OCI-LY7 (cell line): ENCODE data around the gene GPHN. TPM values are rescaled to one million over a fixed set of nuclear protein-coding genes. Genes with fewer than 3 reads are reported as not detected.
A peak's percentile ranks its signal among the peaks of the same experiment; 100 is the strongest.

Source experiments
- BruUV-seq: library from RNA; stranded (reverse); fragments of 400-500 nt; replicated peaks from 2 replicates; lab custom pipeline; 2021; lab: Mats Ljungman, UMichigan
- CTCF ChIA-PET: fragments of 300-600 bp; sonication (Branson Sonifier 250); formaldehyde crosslinking; loops from one replicate; lab custom pipeline; 2022; ENCODE audit warnings: antibody characterized with exemption; ENCODE audit not compliant: unreplicated experiment; lab: Charles Lee
- POLR2A ChIA-PET: fragments of 300-600 bp; sonication (Branson Sonifier 250); formaldehyde crosslinking; loops from one replicate; lab custom pipeline; 2022; ENCODE audit warnings: antibody characterized with exemption; lab: Charles Lee
- DNase-seq: peaks from one replicate; pipeline ENCODE4 v3.0.0-alpha.2; 2015; ENCODE audit warnings: low spot score
- H2AFZ ChIP-seq: fragments of 200-600 bp; sonication (generic), shearing (Covaris generic); 2 replicates; pipeline ENCODE4 v1.6.1; 2014; ENCODE audit warnings: mild to moderate bottlenecking, antibody characterized with exemption, low read length, moderate library complexity
- H3K27ac ChIP-seq: fragments of 200-600 bp; sonication (generic); 2 replicates; pipeline ENCODE4 v1.5.1; 2014; ENCODE audit warnings: mixed run types, low read depth, mild to moderate bottlenecking, moderate library complexity, low read length, inconsistent platforms; ENCODE audit not compliant: poor library complexity, severe bottlenecking
- H3K36me3 ChIP-seq: fragments of 200-600 bp; sonication (generic); 2 replicates; pipeline ENCODE4 v1.6.1; 2014; ENCODE audit warnings: mild to moderate bottlenecking, antibody characterized with exemption, low read length, moderate library complexity, mixed read lengths; ENCODE audit not compliant: insufficient read depth
- H3K4me1 ChIP-seq: fragments of 200-600 bp; sonication (generic); 2 replicates; pipeline ENCODE4 v1.5.1; 2014; ENCODE audit warnings: mild to moderate bottlenecking, low read length; ENCODE audit not compliant: insufficient read depth, poor library complexity, severe bottlenecking
- H3K4me2 ChIP-seq: fragments of 200-600 bp; sonication (generic); 2 replicates; pipeline ENCODE4 v1.6.1; 2014; ENCODE audit warnings: mild to moderate bottlenecking, low read length
- H3K4me3 ChIP-seq: fragments of 200-600 bp; sonication (generic); 2 replicates; pipeline ENCODE4 v1.5.1; 2014; ENCODE audit warnings: mild to moderate bottlenecking, low read depth, low read length; ENCODE audit not compliant: poor library complexity, severe bottlenecking
- H3K79me2 ChIP-seq: fragments of 200-600 bp; sonication (generic); 2 replicates; pipeline ENCODE4 v1.6.1; 2016; ENCODE audit warnings: low read depth, mild to moderate bottlenecking, low read length, moderate library complexity, mixed read lengths; ENCODE audit not compliant: insufficient read depth
- H3K9me2 ChIP-seq: fragments of 200-600 bp; sonication (generic); 2 replicates; pipeline ENCODE4 v1.6.1; 2016; ENCODE audit warnings: mild to moderate bottlenecking, low read length, mixed read lengths; ENCODE audit not compliant: insufficient read depth
- H3K9me3 ChIP-seq: fragments of 200-600 bp; sonication (generic); 2 replicates; pipeline ENCODE4 v1.6.1; 2014; ENCODE audit warnings: mild to moderate bottlenecking, mixed run types, low read length, mixed read lengths
- H4K20me1 ChIP-seq: fragments of 200-600 bp; sonication (generic); 2 replicates; pipeline ENCODE4 v1.6.1; 2014; ENCODE audit warnings: mild to moderate bottlenecking, antibody characterized with exemption, low read length, moderate library complexity, mixed read lengths; ENCODE audit not compliant: insufficient read depth
- EZH2phosphoT487 ChIP-seq: fragments of 200-600 bp; sonication (generic); IDR thresholded peaks from 2 replicates; pipeline ENCODE4 v1.6.1; 2018; ENCODE audit warnings: low read depth, borderline replicate concordance, mild to moderate bottlenecking, mixed run types, antibody characterized with exemption, low read length, moderate library complexity, mixed read lengths
- intact Hi-C: fragments of 100-400 bp; cut with micrococcal nuclease; formaldehyde crosslinking; loops from one replicate; pipeline ENCODE4 v1.10.0; 2022; ENCODE audit not compliant: unreplicated experiment
- total RNA-seq, 2 experiments: library from RNA; depleted of rRNA in 1 of 2; stranded (reverse); fragments of >200 nt in 1 of 2; shearing (Covaris generic) in 1 of 2; gene quantifications; 2 replicates each; pipeline ENCODE4 v1.2.3, GENCODE V29; 2014 to 2022
- TF ChIP-seq, protein P1 (sequence below): fragments of 200-600 bp; sonication (generic); conservative IDR thresholded peaks from 2 replicates; pipeline ENCODE4 v1.5.1; 2014; ENCODE audit warnings: mild to moderate bottlenecking, antibody characterized with exemption, low read length, moderate library complexity, mixed read lengths

The GPHN gene
- total RNA-seq, 2 experiments from 2014 or later, result not detected

DNA sequence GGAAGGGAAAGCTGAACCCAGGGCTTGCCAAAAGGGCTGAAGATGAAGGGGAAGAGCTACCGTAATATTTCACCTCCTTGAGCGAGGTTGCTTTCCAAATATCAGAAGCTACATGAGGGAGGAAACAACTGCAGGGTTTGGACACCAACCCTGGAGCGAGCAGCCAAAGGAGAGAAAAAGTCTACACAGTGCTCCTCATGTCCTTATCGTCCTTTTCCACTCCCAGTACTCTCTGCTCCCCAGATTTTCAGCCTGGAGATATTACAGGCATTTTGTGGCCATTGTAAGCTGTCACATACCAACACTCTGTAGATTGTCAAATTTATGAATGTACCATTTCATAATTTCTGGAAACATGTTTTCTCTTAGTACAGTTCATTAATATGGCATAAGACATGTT lies 115.9 kb downstream of the GPHN start:
- Histone ChIP-seq H4K20me1 (no peaks in the 10 kb centered on the region), H3K27ac (no peak overlapping the region), H3K4me2 (no peak overlapping the region), H3K4me1 (no peaks in the 10 kb centered on the region), H3K36me3 (no peaks in the 10 kb centered on the region), H3K4me3 (no peak overlapping the region), H2AFZ (no peak overlapping the region), H3K9me3 (no peaks in the 10 kb centered on the region), H3K9me2 (no peaks in the 10 kb centered on the region), H3K79me2 (no peaks in the 10 kb centered on the region)
- no peak for TF ChIP-seq EZH2phosphoT487
- TF ChIP-seq, protein P1, sequence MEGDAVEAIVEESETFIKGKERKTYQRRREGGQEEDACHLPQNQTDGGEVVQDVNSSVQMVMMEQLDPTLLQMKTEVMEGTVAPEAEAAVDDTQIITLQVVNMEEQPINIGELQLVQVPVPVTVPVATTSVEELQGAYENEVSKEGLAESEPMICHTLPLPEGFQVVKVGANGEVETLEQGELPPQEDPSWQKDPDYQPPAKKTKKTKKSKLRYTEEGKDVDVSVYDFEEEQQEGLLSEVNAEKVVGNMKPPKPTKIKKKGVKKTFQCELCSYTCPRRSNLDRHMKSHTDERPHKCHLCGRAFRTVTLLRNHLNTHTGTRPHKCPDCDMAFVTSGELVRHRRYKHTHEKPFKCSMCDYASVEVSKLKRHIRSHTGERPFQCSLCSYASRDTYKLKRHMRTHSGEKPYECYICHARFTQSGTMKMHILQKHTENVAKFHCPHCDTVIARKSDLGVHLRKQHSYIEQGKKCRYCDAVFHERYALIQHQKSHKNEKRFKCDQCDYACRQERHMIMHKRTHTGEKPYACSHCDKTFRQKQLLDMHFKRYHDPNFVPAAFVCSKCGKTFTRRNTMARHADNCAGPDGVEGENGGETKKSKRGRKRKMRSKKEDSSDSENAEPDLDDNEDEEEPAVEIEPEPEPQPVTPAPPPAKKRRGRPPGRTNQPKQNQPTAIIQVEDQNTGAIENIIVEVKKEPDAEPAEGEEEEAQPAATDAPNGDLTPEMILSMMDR, result no peak
- no peak for DNase-seq
- CTCF ChIA-PET, result no interaction called here
- POLR2A ChIA-PET, result no interaction called here
- intact Hi-C loops, result no loop called here
- BruUV-seq, result no TSS peak

DNA sequence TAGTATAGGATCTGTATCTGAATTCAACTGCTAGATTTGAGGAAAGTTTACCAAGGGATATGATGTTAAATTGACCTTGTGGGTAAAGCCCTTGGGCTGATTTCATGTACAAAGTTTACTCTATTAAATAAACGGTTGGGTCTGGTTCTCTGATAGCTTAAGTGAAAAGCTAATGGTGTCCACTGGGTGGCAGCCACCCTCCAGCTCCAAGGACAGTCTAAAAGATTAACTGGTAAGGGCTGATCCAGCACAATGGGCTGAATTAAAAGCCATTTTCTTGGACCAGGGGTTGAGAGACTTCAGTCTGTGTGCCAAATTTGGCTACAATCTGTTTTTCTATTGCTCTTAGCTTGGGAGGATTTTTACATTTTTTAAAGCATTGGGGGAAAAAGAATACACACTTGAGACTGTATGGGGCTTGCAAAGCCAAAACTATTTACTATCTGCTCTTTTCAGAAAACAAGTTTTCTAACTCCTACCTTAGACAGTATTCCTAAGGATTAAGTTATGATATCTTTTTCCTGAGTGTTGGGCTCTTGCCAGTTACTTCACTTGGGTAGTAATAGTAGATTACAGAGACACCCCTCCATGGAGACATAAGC lies 116.5 kb downstream of the GPHN start:
- intact Hi-C loops, result no loop called here
- no peaks in the 10 kb centered on the region for H3K9me3 ChIP-seq
- no peak overlapping the region for H3K4me2 ChIP-seq
- CTCF ChIA-PET, result no interaction called here
- H4K20me1 ChIP-seq, result no peaks in the 10 kb centered on the region
- DNase-seq, result peak; percentile 27
- no peaks in the 10 kb centered on the region for H3K36me3 ChIP-seq
- H2AFZ ChIP-seq, result no peak overlapping the region
- no peaks in the 10 kb centered on the region for H3K9me2 ChIP-seq
- no peaks in the 10 kb centered on the region for H3K4me1 ChIP-seq
- POLR2A ChIA-PET, result no interaction called here
- H3K4me3 ChIP-seq, result no peak overlapping the region
- no TSS peak for BruUV-seq
- H3K79me2 ChIP-seq, result no peaks in the 10 kb centered on the region
- TF ChIP-seq, protein P1, result peak; percentile 75
- TF ChIP-seq EZH2phosphoT487, result no peak
- no peak overlapping the region for H3K27ac ChIP-seq

DNA sequence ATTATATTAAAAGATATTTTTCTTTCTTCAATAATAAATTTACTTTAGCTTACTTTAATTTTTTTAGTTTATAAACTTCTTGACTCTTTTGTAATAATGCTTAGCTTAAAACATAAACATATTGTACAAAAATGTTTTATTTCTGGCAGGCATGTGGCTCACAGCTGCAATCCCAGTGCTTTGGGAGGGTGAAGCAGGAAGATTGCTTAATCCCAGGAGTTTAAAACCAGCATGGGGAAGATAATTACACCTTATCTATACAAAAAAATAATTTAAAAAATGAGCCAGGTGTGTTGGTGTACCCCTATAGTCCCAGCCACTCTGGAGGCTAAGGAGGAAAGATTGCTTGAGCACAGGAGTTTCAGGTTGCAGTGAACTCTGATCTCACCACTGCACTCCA lies 120.7 kb downstream of the GPHN start:
- no peaks in the 10 kb centered on the region for H4K20me1 ChIP-seq
- H2AFZ ChIP-seq, result no peak overlapping the region
- ChIA-PET CTCF (no interaction called here), POLR2A (interaction anchor here (0.6 kb wide), 1 partner anchor 287 kb away, joined by 3 read pairs; no protein-coding TSS in a partner anchor)
- no peaks in the 10 kb centered on the region for H3K9me3 ChIP-seq
- H3K4me2 ChIP-seq, result no peak overlapping the region
- TF ChIP-seq EZH2phosphoT487, result no peak
- TF ChIP-seq, protein P1, result no peak
- H3K27ac ChIP-seq, result no peak overlapping the region
- intact Hi-C loops, result no loop called here
- no TSS peak for BruUV-seq
- no peak overlapping the region for H3K4me3 ChIP-seq
- no peaks in the 10 kb centered on the region for H3K4me1 ChIP-seq
- H3K9me2 ChIP-seq, result no peaks in the 10 kb centered on the region
- DNase-seq, result no peak
- H3K36me3 ChIP-seq, result no peaks in the 10 kb centered on the region
- H3K79me2 ChIP-seq, result no peaks in the 10 kb centered on the region
